ENCODE data around the gene USP6.
"Not testable (repeated sequence)": the region's sequence is repeated elsewhere in the genome, so short reads cannot be mapped to it uniquely, and the experiment has no call there.

Gene USP6

DNA sequence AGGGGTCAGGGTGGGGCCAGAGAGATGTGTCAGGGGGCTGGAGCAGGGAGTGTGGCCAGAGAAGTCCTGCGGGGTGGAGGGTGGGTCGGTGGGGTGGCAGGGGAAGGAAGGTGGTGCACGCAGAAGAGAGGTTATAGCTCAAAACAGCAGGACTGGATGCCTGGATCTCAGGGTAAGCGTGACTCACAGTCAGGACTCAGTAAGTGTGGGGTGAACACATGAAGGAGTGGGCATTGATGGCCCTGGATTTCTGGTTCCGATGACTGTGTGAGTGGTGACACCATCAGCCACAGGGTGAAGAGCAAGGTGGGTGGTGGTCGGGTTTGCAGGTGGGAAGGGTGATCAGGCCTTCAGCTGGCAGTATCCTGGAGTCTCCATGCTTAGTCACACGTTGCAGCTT is 6.2 kb downstream of the USP6 start:
- DNase-seq (ENCODE audit: low spot score): not testable (repeated sequence)

DNA sequence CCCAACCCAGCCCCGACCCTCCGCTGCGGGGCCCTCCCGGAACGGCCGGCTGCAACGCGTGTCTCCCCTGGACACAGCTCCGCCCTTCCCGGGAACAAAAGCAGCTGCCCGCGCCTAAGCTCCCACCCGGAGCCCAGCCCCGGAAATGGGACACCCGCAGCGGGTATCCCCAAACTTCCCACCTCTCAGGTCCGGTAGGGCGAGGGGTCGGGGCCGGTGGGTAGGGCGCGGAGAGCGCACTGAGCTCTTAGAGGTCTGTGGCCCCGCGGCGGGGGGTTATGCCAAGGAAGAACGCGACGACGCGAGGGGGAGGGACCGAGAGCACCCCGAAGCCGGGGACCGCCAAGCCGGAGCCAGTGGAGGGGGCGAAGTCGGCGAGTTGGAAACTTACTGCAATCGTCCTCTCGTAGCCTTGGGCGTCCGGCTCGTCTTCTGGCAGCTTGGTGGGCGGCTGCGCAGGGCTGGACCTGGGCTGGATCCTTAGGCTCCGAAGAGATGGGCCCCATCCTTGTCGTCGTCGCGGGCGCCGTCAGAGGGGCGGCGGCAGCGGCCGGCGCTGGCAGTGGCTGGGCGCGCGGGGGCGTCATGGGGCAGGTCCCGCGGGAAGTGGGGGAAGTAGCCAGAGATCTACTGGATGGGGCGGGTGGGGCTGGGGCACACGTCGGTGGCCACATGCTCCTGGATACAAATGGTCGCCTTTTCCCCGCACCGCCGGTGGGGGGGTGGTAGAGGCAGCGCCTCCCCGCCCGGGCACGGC is 6.9 kb downstream of the USP6 start:
- no peak for DNase-seq (ENCODE audit: low spot score)

DNA sequence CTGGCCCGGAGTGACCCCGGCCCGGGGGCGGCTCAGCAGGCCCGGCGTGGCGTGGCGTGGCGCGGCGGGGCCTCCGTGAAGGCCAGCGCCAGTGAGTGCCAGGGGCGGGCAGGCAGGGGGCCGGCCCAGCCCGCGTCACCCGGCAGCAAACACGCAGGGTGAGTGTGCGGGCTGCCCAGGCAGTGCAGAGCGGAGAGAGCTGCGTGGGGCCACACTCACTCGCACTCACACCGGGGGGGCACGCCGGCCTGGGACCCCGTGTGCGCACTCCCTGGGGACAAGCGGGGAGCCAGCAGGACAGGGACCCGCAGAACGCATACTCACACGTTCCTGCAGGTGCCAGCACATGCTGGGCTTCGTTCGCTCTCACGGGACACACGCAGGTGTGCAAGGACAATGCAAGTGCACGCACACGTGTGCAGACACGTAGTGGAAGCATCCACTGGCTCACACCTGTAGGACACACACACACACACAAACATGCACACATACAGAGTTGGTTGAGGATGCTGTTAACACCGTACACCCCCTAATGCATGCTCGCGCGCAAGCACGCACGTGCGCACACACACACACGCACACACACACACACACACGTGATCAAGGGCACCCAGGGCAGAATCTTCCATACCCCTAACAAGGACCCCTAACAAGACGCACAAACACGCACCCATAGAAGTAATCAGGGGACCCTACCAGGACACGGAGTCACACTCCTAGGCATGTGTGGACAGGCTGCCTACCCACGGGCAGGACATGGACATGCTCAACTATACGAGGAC is 7.7 kb downstream of the USP6 start:
- no peak for DNase-seq (ENCODE audit: low spot score)

DNA sequence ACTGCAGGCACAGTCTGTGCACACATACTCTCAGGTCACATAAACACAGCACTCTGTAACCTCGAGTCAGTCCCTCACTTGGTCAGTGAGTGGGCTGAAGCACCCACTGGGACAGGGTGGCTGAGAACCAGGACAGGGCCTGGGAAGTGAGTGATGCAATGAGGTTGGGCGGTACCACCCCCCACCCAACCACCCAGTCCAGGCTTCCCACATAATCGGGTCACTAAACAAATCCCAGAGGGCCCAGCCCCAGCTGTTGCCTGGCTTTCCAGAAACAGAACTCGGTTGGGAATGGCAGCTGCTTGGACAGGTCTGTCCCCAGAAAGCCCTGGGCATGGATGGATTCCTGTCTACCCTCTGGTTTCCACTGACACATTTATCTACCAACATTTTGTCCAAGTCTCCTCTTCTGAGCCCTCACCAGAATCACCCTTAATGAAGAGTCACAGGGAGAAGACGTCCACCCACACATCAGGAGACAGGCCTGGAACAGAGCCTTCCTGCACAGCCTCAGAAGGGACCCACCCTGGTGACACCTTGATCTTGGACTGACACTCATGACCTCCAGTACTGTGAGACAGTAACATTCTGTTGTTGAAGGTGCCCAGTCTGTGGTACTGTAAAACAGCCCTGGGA is 8.4 kb downstream of the USP6 start:
- DNase-seq (ENCODE audit: low spot score): not testable (repeated sequence)

DNA sequence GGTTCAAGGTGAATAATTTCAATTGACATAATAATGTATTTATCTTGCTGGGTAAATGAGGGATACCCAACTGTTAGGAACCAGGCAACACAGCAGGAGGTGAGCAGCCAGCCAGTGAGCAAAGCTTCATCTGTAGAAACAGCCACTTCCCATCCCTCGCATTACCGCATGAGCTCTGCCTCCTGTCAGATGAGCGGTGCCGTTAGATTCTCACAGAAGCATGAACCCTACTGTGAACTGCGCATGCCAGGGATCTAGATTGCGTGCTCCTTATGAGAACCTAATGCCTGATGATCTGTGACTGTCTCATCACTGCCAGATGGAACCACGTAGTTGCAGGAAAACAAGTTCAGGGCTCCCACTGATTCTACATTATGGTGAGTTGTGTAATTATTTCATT is 9.1 kb downstream of the USP6 start:
- not testable (repeated sequence) for DNase-seq (ENCODE audit: low spot score)

DNA sequence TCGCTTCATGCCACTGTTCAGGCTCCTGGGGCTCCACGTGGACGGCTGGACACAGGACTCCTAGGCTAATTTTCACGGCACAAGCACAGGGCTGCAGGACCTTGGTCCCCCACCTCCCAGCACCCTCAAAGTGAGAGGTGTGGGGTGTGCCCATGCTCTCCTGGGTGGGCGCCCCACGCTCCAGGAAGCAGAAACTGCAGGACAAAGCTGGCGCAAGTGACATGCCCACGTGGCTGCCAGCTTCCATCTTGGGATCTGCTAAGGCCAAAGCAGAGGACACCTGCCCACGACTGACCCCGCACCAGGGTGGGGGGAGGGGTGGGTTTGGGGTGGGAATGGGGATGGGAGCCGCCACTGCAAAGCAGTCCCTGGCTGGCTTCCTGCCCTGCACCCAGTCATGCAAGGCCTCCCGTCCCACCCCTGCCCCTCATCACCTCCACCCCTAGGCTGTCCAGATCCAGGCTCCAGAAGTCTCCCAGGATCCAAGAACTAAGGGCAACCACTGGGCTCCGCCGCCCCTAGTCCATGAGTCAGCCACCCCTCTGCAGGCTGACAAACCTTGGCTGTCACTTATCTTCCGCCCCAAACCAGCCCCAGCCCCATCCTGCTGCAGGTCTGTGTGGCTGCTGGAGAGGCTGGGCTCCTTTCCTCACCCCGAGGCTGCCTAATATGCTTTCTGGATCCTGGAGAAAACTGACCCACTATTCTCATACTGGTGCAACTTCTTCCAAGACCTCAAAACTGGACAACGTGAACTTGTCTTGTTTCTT is 11.1 kb downstream of the USP6 start:
- DNase-seq (ENCODE audit: low spot score): no peak

DNA sequence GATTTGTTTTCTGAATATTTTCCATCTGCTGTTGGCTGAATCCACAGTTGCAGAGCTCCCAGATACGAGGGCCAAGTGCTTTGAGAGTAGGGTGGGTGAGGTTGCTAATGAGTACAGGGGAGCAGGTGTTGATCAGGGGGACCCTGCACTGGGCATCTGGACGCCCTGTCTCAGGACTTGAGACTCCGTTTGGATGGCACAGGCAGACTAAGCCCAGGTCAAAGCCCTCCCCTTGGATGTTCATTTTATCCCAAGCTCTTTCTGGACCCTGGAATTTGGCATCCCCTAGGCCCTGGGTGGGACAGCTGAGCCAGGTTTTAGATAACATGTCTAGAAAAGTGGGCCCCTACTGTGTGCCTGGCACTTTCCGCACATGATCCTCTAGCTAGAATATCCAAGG is 12.1 kb downstream of the USP6 start:
- no peak for DNase-seq (ENCODE audit: low spot score)

DNA sequence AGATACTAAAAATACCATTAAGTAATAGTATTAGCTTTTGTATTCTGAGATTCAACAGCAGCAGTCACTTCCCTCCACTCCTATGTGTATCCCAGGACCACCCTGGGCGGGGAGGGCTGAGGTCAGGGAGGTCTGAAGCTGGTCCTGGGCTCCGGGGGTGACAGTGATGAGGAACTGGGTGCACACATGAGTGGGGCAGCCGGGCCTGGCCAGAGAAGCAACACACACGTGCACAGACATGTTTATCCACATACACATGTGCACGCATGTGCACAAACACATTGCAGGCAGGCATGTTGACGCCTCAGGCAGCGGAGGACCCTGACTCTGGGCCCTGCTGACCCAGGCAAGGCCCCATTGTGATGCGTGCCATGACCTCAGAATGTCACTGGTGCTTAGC is 12.6 kb downstream of the USP6 start:
- not testable (repeated sequence) for DNase-seq (ENCODE audit: low spot score)

DNA sequence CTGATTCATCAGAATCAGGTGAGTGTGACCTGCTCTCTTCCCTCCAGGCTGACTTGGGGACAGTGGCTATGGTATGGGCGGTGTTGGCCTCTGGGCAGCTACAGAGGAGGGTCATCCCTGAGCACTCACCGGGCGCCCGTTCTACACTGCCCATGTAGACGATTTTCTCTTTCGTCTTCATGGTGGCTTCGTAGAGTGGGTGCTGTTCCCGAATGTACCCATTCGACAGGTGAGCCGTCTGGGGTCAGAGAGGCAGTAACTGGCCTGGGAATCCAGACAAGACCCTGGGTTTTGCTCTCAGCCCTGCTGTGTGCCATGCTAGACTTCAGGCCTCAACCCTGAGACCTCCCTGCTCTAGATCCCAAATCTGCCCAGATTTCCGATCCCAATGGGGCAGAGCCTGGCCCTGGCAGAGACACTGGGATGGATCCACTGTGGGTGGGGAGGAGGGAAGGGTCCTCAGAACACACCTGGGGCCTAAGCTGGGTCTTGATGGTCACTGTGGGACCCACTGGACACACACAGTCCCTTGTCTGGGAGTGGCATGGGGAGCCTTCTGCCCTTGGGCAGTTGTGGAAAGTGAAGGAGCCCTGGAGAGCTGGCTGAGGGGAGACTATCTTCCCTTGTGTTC is 13.2 kb downstream of the USP6 start:
- DNase-seq (ENCODE audit: low spot score): no peak

DNA sequence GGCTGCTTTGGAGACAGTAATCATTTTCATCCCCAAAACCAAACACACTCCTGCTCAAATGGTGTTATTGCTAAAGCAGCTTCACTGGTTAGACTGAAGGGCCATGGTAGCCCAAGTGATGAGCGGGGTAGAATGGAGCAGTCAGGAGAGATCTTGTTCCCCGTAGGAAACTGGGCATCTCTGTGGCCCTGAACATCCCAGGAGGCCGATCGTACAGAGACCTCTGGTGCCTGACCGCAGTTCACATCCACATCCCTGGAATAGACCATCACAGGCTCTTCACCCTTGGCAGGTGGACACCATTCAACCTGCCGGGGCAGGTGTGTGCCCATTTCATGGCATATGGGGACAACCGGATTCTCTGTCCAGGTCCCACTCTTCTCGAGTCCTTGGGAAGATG is 13.9 kb downstream of the USP6 start:
- DNase-seq (ENCODE audit: low spot score): not testable (repeated sequence)

DNA sequence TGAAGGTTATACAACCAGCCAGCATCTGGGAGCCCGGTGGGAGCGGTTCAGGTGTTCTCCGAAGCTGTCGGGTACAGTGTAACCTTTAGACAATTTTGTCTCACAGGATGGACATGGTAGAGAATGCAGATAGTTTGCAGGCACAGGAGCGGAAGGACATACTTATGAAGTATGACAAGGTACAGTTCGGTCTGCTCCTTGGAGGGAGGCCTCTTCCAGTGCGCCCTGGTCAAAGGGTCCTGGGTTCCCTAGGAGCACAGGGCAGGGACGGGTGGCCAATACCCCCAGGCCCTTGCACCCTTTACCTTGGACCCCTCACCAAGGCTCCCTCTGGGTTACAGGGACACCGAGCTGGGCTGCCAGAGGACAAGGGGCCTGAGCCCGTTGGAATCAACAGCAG is 14.4 kb downstream of the USP6 start:
- not testable (repeated sequence) for DNase-seq (ENCODE audit: low spot score)

DNA sequence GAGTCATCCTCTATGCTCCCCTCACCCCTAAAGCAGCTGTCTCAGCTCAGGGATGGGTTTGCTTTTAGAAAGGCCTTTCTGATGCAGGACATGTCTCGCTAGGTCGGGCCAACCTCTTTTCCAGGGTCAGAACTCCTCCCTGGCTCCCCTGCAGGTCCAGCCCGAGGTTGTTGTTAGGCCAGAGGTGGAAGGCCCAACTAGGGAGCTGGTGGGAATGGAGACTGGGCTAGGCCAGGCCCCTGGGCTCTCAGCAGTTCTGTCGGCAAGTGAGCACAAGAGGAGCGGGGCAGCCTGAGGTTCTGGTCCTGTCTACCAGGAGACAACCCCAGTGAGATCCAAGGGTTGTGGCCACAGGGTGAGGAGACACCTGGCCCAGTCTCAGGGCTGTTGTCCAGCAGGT is 14.9 kb downstream of the USP6 start:
- not testable (repeated sequence) for DNase-seq (ENCODE audit: low spot score)

DNA sequence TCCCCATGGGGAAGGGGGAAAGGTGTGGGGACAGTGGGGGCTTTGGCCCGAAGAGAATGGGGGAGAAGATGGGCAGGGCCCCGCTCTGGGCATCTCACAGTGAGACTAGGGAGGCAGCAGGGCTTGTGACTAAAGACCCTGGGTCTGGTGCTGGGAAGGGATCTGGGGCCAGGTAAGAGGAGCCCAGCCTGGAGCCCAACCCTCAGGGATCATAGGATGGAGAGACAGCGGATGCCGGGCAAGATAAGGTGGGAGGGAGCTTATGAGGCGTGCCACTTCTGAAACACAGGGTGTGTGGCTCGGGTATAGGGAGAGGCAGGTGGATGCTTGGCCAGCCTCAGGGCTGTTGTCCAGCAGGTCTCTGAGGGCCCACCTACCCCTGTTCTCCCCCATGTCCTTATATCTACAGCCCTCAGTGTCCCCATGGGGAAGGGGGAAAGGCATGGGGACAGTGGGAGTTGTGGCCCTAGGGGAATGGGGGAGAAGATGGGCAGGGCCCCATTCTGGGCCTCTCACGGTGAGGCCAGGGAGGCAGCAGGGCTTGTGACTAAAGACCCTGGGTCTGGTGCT is 15.4 kb downstream of the USP6 start:
- no peak for DNase-seq (ENCODE audit: low spot score)

DNA sequence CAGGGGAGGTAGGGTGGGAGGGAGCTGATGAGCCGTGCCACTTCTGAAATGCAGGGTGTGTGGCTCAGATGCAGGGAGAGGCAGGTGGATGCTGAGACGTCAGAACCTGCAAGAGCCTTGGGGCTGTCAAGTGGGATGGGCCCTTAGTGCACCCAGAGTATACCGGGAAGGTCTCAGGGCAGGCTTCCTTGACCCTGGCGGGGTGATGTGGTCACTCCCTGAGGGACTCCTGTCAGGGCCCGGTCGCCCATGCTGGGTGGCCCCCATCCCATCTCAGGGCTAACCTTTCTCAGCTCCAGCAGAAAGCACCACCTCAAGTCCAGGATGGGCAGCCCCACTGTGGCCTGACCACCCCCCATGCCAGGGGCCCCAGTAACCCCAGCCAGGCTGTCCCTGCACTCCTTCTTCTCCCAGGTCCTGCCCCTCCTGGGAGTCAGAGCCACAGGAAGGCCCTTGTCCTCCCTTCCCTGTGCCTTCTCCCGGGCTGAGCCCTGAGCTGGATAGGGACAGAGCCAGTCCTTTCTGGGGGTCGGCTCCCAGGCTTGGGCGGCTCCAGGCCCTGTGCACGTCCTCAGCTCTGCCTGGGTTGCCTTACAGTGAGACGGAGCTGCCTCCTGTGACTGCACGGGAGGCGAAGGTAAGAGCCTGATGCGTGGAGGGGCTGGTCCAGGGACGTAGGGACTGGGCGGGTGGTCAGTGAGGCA is 16.1 kb downstream of the USP6 start:
- not testable (repeated sequence) for DNase-seq (ENCODE audit: low spot score)

DNA sequence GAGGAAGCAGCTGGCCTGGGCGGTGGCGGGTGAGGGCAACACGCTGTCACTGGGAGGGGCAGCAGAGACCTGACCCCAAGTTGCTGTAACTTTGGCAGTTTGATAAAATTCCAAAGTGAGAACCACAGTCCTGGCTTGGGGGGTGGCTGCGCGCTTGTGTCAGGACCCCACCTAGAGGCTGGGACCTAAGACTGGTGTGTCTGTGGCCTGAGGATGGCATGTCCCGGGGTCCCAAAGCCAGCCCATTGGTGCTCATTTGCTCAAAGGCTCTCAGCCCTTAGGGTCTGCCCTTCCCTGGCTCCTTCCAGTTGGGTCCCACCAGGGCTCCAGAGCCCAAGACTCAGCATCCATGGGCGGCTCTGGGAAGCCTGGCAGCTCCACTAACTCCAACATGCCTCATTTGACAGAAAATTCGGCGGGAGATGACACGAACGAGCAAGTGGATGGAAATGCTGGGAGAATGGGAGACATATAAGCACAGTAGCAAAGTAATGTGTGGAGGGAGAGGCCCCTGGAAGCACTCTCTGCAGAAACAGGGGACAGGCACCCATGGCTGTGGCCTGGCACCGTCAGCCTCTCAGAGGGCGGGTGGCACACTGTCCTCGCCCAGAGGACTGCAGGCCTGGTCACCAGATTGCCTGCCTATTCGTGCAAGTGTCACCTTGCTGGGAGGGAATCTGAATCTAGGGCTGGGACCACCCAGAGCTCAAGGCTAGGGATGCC is 16.8 kb downstream of the USP6 start:
- DNase-seq (ENCODE audit: low spot score): not testable (repeated sequence)

DNA sequence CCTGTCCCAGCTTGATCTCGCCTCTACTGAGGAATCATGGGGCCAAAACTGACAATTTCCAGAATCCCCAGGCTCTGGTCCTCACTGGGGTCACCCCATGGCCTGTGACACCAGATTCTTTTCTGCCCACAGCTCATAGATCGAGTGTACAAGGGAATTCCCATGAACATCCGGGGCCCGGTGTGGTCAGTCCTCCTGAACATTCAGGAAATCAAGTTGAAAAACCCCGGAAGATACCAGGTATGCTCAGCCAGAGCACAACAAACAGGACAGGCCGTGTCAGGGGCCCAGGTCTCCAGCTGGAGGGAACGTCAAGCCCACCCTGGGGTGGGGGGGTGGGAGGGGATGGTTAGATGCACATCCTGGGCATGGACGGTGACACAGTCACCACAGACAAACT is 17.5 kb downstream of the USP6 start:
- DNase-seq (ENCODE audit: low spot score): no peak

DNA sequence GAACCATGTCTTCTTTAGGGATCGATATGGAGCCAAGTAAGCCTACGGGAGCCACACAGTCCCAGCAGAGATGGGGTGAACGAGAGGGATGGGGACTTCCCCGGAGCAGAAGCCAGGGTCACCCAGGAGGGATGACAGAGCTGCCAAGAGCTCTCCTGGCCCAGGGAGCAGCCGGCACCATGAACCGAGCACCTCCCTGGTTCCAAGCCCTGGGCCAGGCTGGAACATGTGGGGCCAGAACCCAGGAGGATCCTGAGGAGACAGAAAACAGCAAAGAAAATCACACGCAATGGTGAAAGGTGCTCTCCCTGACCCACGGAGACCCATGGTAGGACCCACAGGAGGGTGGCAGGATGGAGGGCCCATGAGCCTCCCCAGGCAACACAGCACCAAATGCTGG is 18.1 kb downstream of the USP6 start:
- DNase-seq (ENCODE audit: low spot score): not testable (repeated sequence)

DNA sequence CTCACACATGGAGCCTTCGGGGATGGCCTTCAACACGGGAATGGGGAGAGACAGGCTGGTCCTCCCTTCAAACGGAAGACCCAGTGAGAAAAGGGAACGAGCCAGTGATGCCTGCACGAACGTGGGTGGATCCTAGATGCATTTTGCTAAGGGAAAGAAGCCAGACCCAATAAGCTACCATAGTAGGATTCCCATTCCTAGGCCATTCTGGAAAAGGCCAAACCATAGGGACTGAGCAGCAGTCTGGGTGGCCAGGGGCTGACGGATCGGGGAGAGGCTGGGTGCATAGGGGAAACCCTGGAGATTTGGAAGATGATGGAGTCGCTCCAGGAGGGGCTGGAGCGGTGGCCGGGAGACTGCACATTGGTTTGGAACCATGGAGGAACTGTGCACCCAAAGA is 18.7 kb downstream of the USP6 start:
- not testable (repeated sequence) for DNase-seq (ENCODE audit: low spot score)

DNA sequence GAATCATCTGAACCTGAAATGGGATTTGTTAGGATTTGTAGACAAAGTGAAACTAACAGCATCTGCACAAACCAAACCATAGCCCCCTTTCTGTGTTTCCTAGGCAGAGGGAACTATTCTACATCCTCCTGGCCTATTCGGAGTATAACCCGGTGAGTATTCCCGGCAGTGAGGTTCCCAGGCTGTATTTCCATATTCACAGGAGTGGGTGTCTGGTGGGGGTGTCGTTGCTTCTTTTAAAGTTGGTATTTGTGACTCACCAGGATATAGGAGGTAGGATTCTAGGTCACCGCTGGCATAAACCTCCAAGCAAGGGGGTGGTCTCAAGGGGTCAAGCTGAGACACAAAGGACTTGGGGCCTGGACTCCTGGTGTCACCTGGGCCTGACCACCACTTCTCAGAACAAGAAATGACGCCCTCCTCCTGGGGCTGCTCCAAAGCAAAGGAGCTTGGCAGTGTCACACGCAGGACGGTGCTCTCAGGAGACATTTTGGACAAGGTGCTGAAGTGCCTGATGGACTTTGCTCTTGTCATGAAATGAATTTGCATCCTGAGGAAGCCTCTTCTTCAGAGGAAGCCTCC is 19.4 kb downstream of the USP6 start:
- DNase-seq (ENCODE audit: low spot score): not testable (repeated sequence)

Data from NAMALWA (cell line).